MM.1S (cell line): ENCODE data around the gene SLC24A4.

Experiments
- CTCF ChIP-seq: fragments of 300-600 bp; sonication (generic); IDR thresholded peaks from 2 replicates; pipeline ENCODE4 v1.5.1; 2016; ENCODE audit warnings: antibody characterized with exemption, low read length, mixed read lengths
- EZH2 ChIP-seq: fragments of 300-600 bp; sonication (generic); optimal IDR thresholded peaks from 2 replicates; pipeline ENCODE3; 2017; ENCODE audit warnings: low read depth, mild to moderate bottlenecking, antibody characterized with exemption, low read length, mixed read lengths

- no peak for TF ChIP-seq EZH2
- no peak for TF ChIP-seq CTCF
These were observed 158.4 kb downstream of the SLC24A4 start for GRCh38 chr14:92481386-92481785.
